Measurements from ENCODE around the gene VAT1.

DNA sequence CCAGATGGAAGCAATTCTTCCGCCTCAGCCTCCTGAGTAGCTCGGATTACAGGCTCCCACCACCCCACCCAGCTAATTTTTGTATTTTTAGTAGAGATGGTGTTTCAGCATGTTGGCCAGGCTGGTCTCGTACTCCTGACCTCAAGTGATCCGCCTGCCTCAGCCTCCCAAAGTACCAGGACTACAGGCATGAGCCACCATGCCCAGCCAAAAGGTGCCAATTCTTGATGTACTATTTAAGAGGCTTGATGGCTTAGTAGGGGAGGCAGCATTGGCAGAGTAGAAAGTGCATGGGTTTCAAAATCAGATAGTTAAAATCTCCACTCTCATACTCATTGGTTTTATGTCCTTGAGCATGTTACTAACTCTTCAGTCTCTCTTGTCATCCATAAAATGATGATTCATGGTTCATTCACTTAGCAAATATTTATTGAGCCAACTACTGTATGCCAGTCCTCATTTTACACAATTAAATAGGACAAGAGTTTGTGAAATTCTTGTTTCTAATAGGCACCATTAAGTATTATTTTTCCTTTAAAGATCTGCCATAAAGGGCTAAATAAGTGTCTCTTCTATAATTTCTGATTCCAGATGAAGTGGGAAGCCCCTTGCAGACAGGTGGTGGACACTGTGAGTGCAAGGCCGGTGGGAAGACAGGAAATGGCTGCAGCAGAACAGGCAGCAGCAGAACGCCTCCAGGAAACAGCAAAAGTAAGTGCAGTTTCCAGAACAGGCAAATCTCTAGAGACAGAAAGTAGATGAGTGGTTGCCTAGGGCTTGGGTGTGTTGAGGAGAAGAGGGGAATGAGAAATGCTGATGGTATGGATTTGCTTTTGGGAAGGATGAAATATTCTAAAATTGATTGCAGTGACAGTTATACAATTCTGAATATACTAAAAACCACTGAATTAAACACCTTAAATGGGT lies 32.2 kb downstream of the VAT1 start:
- TF ChIP-seq CBFB (CRISPR knock-in tag; IDR thresholded peaks at IDR 0.05) (no peak), CTCF (CRISPR knock-in tag; IDR thresholded peaks at IDR 0.05) (no peak)
- TF ChIP-seq, protein P1, sequence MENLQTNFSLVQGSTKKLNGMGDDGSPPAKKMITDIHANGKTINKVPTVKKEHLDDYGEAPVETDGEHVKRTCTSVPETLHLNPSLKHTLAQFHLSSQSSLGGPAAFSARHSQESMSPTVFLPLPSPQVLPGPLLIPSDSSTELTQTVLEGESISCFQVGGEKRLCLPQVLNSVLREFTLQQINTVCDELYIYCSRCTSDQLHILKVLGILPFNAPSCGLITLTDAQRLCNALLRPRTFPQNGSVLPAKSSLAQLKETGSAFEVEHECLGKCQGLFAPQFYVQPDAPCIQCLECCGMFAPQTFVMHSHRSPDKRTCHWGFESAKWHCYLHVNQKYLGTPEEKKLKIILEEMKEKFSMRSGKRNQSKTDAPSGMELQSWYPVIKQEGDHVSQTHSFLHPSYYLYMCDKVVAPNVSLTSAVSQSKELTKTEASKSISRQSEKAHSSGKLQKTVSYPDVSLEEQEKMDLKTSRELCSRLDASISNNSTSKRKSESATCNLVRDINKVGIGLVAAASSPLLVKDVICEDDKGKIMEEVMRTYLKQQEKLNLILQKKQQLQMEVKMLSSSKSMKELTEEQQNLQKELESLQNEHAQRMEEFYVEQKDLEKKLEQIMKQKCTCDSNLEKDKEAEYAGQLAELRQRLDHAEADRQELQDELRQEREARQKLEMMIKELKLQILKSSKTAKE (CRISPR knock-in tag; IDR thresholded peaks at IDR 0.05; ENCODE audit: borderline replicate concordance) = no peak
